OCI-LY7 (cell line): ENCODE results near the gene CPOX.

ENCODE experiments used
- CTCF ChIP-seq: fragments of 200-600 bp; sonication (generic); conservative IDR thresholded peaks from 2 replicates; pipeline ENCODE4 v1.5.1; 2014; ENCODE audit warnings: mild to moderate bottlenecking, antibody characterized with exemption, low read length, moderate library complexity, mixed read lengths
- EZH2phosphoT487 ChIP-seq: fragments of 200-600 bp; sonication (generic); IDR thresholded peaks from 2 replicates; pipeline ENCODE4 v1.6.1; 2018; ENCODE audit warnings: low read depth, borderline replicate concordance, mild to moderate bottlenecking, mixed run types, antibody characterized with exemption, low read length, moderate library complexity, mixed read lengths

GRCh38 chr3:98628317-98628716 lies 34.9 kb upstream of the CPOX start:
- TF ChIP-seq CTCF (no peak), EZH2phosphoT487 (no peak)
